Vagina (tissue), 2 donors: Measurements from ENCODE around the gene MAD2L1BP.

Source experiments
- POLR2AphosphoS5 ChIP-seq, 2 donors: sonication (generic); formaldehyde crosslinking; IDR thresholded peaks; one replicate each; pipeline ENCODE4 v1.9.0; 2017; ENCODE audit warnings: antibody characterized with exemption in 2 of 2, mild to moderate bottlenecking in 2 of 2, low read depth in 1 of 2; ENCODE audit not compliant: insufficient read depth in 1 of 2
- TF ChIP-seq, protein P1 (sequence below), 3 experiments: fragments of 450-650 bp in 2 of 3; fragments of 200-600 bp in 1 of 3; sonication (generic) in 1 of 3; IDR thresholded peaks; one replicate each; pipeline ENCODE4 v1.5.1; 2017 to 2019; ENCODE audit warnings: antibody characterized with exemption in 3 of 3, mild to moderate bottlenecking in 2 of 3, moderate library complexity in 2 of 3

- TF ChIP-seq, protein P1, sequence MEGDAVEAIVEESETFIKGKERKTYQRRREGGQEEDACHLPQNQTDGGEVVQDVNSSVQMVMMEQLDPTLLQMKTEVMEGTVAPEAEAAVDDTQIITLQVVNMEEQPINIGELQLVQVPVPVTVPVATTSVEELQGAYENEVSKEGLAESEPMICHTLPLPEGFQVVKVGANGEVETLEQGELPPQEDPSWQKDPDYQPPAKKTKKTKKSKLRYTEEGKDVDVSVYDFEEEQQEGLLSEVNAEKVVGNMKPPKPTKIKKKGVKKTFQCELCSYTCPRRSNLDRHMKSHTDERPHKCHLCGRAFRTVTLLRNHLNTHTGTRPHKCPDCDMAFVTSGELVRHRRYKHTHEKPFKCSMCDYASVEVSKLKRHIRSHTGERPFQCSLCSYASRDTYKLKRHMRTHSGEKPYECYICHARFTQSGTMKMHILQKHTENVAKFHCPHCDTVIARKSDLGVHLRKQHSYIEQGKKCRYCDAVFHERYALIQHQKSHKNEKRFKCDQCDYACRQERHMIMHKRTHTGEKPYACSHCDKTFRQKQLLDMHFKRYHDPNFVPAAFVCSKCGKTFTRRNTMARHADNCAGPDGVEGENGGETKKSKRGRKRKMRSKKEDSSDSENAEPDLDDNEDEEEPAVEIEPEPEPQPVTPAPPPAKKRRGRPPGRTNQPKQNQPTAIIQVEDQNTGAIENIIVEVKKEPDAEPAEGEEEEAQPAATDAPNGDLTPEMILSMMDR (IDR thresholded peaks at IDR 0.05): no peak
- TF ChIP-seq POLR2AphosphoS5 (IDR thresholded peaks at IDR 0.05; ENCODE audit: insufficient read depth in 1 of 2, low read depth in 1 of 2): no peak
Observed at GRCh38 chr6:43680308-43681200, 44.9 kb downstream of the MAD2L1BP start.
